HG03139 (cell line): ENCODE data around the gene PRKN.
"Not testable (repeated sequence)": the region's sequence is repeated elsewhere in the genome, so short reads cannot be mapped to it uniquely, and the experiment has no call there.

Experiments
- ATAC-seq: cut with Tn5 transposase; IDR thresholded peaks from one replicate; pipeline ENCODE4 v1.9.1; 2021; ENCODE audit not compliant: unreplicated experiment

The PRKN gene

GRCh38 chr6:161354276-161354840 lies 1373.2 kb downstream of the PRKN start:
- no peak for ATAC-seq

- no peak for ATAC-seq
These were observed 1374.4 kb downstream of the PRKN start for GRCh38 chr6:161353208-161353613.

- no peak for ATAC-seq
These were observed 1375.7 kb downstream of the PRKN start for GRCh38 chr6:161351858-161352257.

- no peak for ATAC-seq
These were observed 1377.7 kb downstream of the PRKN start for GRCh38 chr6:161349886-161350285.

DNA sequence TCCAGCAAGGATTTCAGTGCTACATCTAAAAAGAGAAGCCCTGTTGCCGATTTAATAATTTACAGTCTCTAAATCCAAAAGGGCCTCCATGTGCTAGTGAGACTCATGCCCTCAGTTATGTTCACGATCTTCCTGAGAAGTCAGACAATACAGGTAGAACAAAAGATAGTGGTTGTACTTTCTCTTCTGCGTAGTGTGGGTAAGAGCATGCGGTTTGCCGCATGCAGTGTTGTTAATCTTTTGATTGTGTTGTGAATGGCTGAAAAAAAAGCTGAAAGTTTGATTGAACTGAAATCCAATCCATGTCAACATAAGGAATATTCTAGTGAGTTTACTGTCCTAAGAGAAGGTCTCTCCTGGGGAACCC lies 1379.0 kb downstream of the PRKN start:
- ATAC-seq: no peak

GRCh38 chr6:161347988-161348627 lies 1379.5 kb downstream of the PRKN start:
- ATAC-seq: no peak

DNA sequence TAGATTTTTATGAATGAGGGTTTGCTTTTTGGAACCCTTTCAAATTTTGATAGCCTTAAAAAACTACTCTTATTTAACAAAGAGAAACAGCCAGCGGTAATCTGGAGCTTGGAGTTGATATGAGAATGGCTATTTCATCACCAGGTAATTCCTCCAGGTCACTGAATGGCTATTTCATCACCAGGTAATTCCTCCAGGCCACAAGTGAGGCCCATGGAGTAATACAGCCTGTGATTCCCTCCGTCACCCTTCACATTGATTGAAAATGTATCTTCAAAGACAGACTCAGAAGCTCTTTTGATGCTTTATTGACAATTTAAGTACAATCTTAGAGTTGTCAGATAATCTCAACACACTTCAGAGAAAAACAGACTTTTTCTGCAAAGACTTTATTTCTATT lies 1380.4 kb downstream of the PRKN start:
- ATAC-seq: no peak

DNA sequence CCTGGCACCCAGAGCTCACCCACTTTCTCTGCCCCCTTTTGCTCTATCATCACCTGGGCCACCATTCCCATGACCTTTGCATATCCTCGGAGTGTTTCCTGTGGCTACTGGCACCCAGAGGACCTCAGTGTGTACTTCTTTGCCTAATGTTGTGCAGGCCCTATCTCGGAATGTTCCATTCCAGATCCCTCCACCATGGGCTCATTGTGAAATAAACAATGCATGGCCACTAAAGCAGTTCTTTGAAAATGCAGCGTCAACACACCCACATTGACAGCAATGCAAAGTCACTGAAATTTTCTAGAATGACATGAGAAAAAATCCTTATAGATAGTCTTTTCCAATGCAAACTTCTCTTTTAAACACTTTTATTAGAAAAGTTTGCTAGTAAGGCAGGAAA lies 1380.8 kb downstream of the PRKN start:
- no peak for ATAC-seq

DNA sequence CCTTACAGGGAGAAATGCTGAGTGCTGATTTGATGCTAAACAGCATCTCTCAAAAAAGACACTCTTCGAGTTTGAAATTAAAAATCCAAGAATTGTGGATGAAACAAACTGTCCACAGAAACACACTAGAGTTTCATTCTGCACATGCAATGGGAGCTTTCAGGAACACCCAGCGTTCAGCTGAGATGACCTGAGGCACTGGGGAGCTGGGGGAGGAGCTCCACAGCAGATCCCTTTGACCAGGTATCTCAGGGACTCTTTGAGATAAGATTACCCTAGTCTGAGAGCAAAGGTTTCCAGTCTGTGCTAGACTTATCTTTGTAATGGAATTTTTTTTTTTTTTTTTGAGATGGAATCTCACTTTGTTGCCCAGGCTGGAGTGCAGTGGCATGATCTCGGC lies 1382.9 kb downstream of the PRKN start:
- no peak for ATAC-seq

DNA sequence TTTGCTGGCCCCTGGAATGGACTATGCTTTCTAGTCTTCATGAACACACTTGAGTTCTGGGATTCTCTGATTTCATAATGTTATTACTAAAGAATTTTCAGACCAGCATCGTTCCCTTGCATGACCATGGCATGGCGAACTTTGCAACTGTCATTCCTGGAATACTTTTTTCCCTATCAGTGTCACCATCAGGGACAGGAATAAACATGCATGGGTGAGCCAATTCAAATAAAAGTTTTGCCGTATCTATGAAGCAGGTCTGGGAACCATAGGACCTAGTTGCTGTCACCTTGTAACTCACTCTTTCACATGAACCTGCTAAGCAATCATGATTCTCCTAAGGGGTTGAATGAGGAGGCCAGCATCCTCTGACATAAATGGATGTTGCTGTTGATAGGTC lies 1385.5 kb downstream of the PRKN start:
- no peak for ATAC-seq

DNA sequence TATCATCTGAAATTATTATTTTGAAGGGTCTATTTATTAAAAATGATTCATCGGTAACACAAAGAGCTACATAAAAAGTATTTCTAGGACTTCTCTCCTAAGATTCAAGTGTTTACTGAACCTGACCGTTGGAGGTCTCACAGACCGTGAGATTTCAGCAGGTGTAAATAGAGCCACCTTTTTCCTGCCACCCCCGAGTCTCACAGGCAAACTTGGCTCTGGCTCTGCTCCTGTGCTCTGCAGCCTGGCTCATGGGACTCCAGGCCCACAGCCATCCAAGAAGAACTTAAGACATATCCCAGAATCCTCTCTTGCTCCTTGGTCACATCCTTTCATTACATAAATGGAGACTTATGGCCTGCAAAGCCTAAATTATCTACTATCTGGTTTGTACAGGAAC lies 1385.9 kb downstream of the PRKN start:
- no peak for ATAC-seq

DNA sequence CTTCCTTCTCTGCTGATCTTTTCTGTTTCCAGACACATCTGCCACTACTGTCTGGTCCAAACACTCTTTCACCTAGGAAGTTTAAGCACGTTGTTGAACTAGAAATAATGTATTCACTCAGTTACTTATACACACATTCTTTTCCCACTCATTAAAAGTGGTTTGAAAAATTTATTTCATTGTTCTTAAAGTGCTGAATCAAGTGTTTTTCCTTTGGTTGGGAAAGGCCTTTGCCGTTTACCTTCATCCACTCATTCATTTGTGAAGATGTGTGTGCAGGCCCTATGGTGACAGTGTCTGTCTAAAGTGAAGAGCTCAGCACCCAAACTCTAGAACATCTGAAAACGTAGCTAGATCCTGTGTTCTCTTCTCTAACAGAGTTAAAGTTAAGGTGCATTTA lies 1389.6 kb downstream of the PRKN start:
- ATAC-seq: no peak

- no peak for ATAC-seq
These were observed 1391.1 kb downstream of the PRKN start for GRCh38 chr6:161336479-161336878.

DNA sequence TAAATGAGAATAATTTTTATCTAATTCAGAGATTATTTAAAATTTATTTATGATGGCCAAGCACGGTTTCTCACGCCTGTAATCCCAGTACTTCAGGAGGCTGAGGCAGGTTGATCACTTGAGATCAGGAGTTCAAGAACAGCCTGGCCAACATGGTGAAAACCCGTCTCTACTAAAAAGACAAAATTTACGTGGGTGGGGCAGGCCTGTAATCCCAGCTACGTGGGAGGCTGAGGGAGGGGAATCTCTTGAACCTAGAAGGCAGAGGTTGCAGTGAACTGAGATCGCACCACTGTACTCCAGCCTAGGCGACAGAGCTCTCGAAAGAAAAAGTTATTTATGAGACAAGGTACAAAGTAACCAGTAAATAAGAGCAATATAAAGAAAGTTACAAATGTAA lies 1394.2 kb downstream of the PRKN start:
- ATAC-seq: no peak

DNA sequence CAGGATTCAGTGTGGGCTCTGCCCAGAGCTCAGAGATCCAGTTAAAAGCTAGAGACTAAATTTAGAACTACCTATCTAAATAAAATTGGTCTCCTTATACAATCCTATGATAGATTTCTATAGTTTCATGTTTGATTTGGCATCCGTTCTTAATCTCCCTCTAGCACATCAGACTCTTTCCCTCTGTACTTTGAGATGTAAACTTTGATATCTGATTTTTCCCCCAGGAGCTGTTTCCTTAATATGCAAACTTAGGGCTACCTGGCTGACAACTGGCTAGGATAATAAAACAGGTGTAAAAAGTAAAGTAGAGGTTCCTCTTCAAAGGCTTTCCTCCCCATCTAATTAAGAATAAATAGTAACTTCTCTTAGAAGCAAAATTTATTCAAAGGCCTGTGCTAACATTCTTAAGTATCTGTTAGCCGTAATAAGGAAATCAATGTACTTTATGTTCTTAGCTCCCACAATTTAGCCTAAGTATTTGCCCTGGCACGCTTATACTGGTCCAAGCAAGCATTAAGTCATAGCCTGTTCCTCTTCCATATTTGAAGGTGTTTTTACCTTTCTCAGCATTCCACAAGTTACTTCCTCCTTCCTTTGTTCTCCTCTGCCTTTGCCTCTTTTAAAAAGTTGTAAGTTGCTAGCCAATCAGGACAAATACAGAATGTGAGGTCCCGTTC lies 1396.0 kb downstream of the PRKN start:
- ATAC-seq: not testable (repeated sequence)

DNA sequence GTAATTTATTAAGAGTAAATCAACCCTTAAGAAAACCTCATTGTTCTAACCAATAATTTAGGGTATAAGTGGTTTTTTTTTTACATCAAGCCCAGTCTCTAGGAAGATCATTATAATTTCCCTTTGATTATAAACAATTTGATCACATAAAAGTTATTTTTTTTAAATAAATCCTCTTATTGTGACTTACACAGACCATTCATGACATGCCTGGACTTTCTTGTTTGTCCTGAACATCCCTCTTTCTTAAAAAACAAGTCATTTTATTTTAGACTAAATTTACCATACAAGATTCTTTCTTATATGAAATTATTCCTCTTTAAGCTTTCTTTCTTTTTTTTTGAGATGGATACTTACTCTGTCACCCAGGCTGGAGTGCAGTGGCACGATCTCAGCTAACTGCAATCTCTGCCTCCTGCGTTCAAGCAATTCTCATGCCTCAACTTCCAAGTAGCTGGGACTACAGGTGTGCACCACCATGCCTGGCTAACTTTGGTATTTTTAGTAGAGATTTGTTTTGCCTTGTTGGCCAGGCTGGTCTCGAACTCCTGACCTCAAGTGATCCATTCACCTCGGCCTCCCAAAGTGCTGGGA lies 1400.1 kb downstream of the PRKN start:
- ATAC-seq: no peak

GRCh38 chr6:161319231-161319630 lies 1408.3 kb downstream of the PRKN start:
- ATAC-seq: no peak

DNA sequence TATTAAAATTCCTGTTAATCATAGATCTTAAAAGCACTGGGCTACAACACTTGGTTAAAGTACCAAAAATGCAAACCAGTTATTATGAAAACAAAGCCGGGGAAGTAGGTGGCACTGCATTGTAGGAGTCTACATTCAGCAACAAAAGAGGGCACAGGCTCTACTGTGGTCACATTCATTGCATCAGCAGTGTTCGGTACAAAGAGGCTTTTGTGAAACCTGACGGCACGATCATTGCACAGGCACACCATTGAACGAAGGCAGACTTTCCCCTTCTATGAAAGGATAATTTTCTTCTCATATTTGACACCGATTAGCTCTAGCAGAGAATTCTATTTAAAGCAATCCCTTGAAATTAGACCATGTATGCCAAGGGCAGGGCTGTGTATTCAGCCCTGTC lies 1409.1 kb downstream of the PRKN start:
- ATAC-seq: no peak

DNA sequence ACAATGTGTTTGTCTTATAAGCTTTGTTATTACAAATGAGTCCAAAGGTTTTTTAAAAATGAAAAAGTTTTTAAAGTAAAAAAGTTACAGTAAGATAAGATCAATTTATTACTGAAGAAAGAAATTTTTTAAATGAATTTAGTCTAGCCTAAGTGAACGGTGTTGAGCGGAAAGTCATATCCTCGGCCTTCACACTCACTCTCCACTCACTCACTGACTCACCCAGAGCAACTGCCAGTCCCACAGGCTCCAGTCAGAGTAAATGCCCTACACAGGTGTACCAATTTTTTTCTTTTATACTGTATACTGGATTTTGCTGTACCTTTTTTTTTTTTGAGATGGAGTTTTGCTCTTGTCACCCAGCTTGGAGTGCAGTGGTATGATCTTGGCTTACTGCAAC lies 1411.0 kb downstream of the PRKN start:
- no peak for ATAC-seq

- not testable (repeated sequence) for ATAC-seq
These were observed 1412.2 kb downstream of the PRKN start for GRCh38 chr6:161315246-161315917.

- ATAC-seq: not testable (repeated sequence)
These were observed 1412.9 kb downstream of the PRKN start for GRCh38 chr6:161314541-161315245.
